ENCODE data around the gene SLC49A4. TPM values are rescaled to one million over a fixed set of nuclear protein-coding genes. Genes with fewer than 3 reads are reported as not detected.

Gene SLC49A4
- total and polyA plus RNA-seq, 3 experiments from 2014 or later, result 1.6 to 2.3 (median 2.1) TPM

DNA sequence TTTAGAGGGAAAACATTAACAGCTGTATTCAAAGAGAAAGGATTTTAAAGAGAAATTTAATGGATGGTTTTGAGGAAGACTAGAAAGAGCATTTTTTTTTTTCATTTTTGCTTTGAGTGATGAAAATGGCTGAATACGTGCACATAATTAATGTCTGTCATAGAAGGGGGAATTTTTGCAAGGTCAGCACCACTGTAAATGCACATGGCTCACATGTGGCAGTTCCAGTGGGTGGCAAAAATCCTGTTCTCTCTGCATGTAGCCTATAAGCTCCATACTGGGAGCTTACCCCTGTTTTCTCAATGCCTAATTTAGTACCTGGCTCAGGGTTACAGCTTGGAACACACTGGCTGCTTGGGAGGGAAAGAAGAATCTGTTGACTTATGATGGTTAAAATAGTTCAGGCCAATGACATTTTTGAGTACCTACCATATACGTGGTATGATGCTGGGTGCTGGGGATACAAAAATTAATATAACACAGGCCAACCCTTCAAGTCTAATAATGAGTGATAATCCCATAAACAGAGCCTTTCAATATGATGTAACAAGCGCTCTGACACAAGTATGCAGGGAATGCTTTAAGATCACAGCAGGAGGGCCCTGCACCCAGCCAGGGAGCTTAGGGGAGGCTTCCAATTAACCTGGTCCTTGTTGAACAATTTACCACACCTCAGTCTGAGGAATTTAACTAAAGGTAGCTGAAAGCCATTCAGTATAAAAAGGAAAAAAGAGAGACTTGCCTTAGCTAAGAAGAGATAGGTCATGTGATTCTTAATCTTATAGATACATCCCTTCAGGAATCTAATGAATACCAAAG lies 34.2 kb upstream of the SLC49A4 start:
- Mint-ChIP-seq H3K27me3 (no peaks in the 10 kb centered on the region), H3K4me1 (peaks cover 0 to 5% (median 1%) of the 10 kb centered on the region in 3 donors), H3K36me3 (peaks cover 0 to 56% (median 26%) of the 10 kb centered on the region in 3 donors), H3K9me3 (no peaks in the 10 kb centered on the region), H3K27ac (peak overlapping the region in 3 of 8 donors; percentile 25 to 34 (median 33)), H3K4me3 (no peak overlapping the region)
- H3K36me3 ChIP-seq (ENCODE audit: insufficient read depth, low read length), result no peaks in the 10 kb centered on the region
- ChIA-PET POLR2A (no interaction called here), CTCF (no interaction called here)
- H3K9me3 ChIP-seq (ENCODE audit: low read length), result no peaks in the 10 kb centered on the region
- H3K27me3 ChIP-seq (ENCODE audit: insufficient read depth, low read length, poor library complexity, severe bottlenecking), result no peaks in the 10 kb centered on the region
- no peaks in the 10 kb centered on the region for H3K4me1 ChIP-seq (ENCODE audit: insufficient read depth, low read length)
- H3K27ac ChIP-seq (ENCODE audit: low read depth, low read length), result no peak overlapping the region
- no peak overlapping the region for H3K4me3 ChIP-seq (ENCODE audit: low read length)
- no peak for DNase-seq

GRCh38 chr3:122766430-122766829 lies 28.4 kb upstream of the SLC49A4 start:
- Histone ChIP-seq H3K4me1 (ENCODE audit: insufficient read depth, low read length) (no peaks in the 10 kb centered on the region), H3K9me3 (ENCODE audit: low read length) (no peaks in the 10 kb centered on the region), H3K36me3 (ENCODE audit: insufficient read depth, low read length) (no peaks in the 10 kb centered on the region), H3K4me3 (ENCODE audit: low read length) (no peak overlapping the region), H3K27me3 (ENCODE audit: insufficient read depth, low read length, poor library complexity, severe bottlenecking) (no peaks in the 10 kb centered on the region), H3K27ac (ENCODE audit: low read depth, low read length) (no peak overlapping the region)
- no peak overlapping the region for H3K4me3 Mint-ChIP-seq
- peaks cover 0 to 2% of the 10 kb centered on the region in 2 donors for H3K27me3 Mint-ChIP-seq
- peaks cover 4 to 65% (median 19%) of the 10 kb centered on the region in 3 donors for H3K36me3 Mint-ChIP-seq
- peaks cover 0 to 1% (median 0%) of the 10 kb centered on the region in 3 donors for H3K4me1 Mint-ChIP-seq
- POLR2A ChIA-PET, result no interaction called here
- CTCF ChIA-PET, result no interaction called here
- H3K27ac Mint-ChIP-seq, result peak overlapping the region in 2 of 8 donors; percentile 11 to 36
- no peak for DNase-seq
- no peaks in the 10 kb centered on the region for H3K9me3 Mint-ChIP-seq

- ChIA-PET POLR2A (no interaction called here), CTCF (no interaction called here)
- Histone ChIP-seq H3K4me3 (ENCODE audit: low read length) (no peak overlapping the region), H3K4me1 (ENCODE audit: insufficient read depth, low read length) (no peaks in the 10 kb centered on the region), H3K9me3 (ENCODE audit: low read length) (no peaks in the 10 kb centered on the region), H3K27ac (ENCODE audit: low read depth, low read length) (no peak overlapping the region), H3K27me3 (ENCODE audit: insufficient read depth, low read length, poor library complexity, severe bottlenecking) (no peaks in the 10 kb centered on the region), H3K36me3 (ENCODE audit: insufficient read depth, low read length) (no peaks in the 10 kb centered on the region)
- peak overlapping the region in 2 of 8 donors; percentile 33 to 38 for H3K27ac Mint-ChIP-seq
- peaks cover 0 to 2% of the 10 kb centered on the region in 2 donors for H3K27me3 Mint-ChIP-seq
- no peaks in the 10 kb centered on the region for H3K9me3 Mint-ChIP-seq
- H3K4me1 Mint-ChIP-seq, result peaks cover 0 to 1% (median 0%) of the 10 kb centered on the region in 3 donors
- H3K4me3 Mint-ChIP-seq, result no peak overlapping the region
- peaks cover 4 to 59% (median 20%) of the 10 kb centered on the region in 3 donors for H3K36me3 Mint-ChIP-seq
- DNase-seq, result no peak
Observed at GRCh38 chr3:122767540-122768372, 27.1 kb upstream of the SLC49A4 start.

DNA sequence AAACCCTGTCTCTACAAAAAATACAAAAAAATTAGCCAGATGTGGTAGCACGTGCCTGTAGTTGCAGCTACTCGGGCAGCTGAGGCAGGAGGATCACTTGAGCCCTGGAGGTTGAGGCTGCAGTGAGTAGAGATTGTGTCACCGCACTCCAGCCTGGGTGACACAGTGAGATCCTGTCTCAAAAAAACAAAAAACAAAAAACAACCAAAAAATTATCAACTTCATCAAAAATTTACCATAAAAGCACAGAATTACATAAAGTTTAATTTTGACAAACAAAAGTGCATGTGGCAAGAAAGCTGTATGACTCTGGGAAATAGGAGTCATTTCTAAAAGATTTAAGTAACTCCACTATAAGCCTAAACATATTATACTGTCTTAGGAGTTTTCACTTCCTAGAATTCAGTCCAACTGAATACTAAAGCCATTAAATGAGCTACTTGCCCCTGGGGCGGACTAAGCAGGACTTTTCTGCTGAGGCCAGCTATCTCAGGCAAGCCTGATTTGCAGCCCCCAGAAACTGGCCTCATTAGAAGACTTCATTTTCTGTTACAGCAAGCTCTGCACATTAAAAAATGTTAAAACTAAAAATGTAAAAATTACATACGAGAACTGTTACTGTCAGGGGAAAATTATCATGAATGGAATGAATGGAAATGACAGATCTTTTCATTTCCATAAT lies 24.2 kb upstream of the SLC49A4 start:
- Histone ChIP-seq H3K27ac (ENCODE audit: low read depth, low read length) (no peak overlapping the region), H3K4me1 (ENCODE audit: insufficient read depth, low read length) (no peaks in the 10 kb centered on the region), H3K9me3 (ENCODE audit: low read length) (no peaks in the 10 kb centered on the region), H3K4me3 (ENCODE audit: low read length) (no peak overlapping the region), H3K36me3 (ENCODE audit: insufficient read depth, low read length) (no peaks in the 10 kb centered on the region), H3K27me3 (ENCODE audit: insufficient read depth, low read length, poor library complexity, severe bottlenecking) (no peaks in the 10 kb centered on the region)
- no peaks in the 10 kb centered on the region for H3K4me1 Mint-ChIP-seq
- ChIA-PET POLR2A (no interaction called here), CTCF (no interaction called here)
- peaks cover 0 to 2% of the 10 kb centered on the region in 2 donors for H3K27me3 Mint-ChIP-seq
- no peaks in the 10 kb centered on the region for H3K9me3 Mint-ChIP-seq
- H3K27ac Mint-ChIP-seq, result peak overlapping the region in 1 of 8 donors; percentile 43
- no peak for DNase-seq
- no peak overlapping the region for H3K4me3 Mint-ChIP-seq
- peaks cover 4 to 57% (median 17%) of the 10 kb centered on the region in 3 donors for H3K36me3 Mint-ChIP-seq

GRCh38 chr3:122772827-122773226 lies 22.0 kb upstream of the SLC49A4 start:
- CTCF ChIA-PET, result no interaction called here

GRCh38 chr3:122773944-122774509 lies 20.8 kb upstream of the SLC49A4 start:
- no peak overlapping the region for H3K4me3 ChIP-seq (ENCODE audit: low read length)
- no peaks in the 10 kb centered on the region for H3K27me3 ChIP-seq (ENCODE audit: insufficient read depth, low read length, poor library complexity, severe bottlenecking)
- Mint-ChIP-seq H3K4me3 (no peak overlapping the region), H3K27ac (peak overlapping the region in 1 of 8 donors; percentile 14), H3K4me1 (no peaks in the 10 kb centered on the region), H3K27me3 (peaks cover 0 to 2% of the 10 kb centered on the region in 2 donors), H3K36me3 (peaks cover 4 to 42% (median 14%) of the 10 kb centered on the region in 3 donors), H3K9me3 (no peaks in the 10 kb centered on the region)
- H3K4me1 ChIP-seq (ENCODE audit: insufficient read depth, low read length), result no peaks in the 10 kb centered on the region
- no peaks in the 10 kb centered on the region for H3K36me3 ChIP-seq (ENCODE audit: insufficient read depth, low read length)
- CTCF ChIA-PET, result no interaction called here
- no peak overlapping the region for H3K27ac ChIP-seq (ENCODE audit: low read depth, low read length)
- POLR2A ChIA-PET, result no interaction called here
- DNase-seq, result no peak
- no peaks in the 10 kb centered on the region for H3K9me3 ChIP-seq (ENCODE audit: low read length)

More at GRCh38 chr3:122772827-122773226, 22.0 kb upstream of the SLC49A4 start:
- Histone ChIP-seq H3K27me3 (ENCODE audit: insufficient read depth, low read length, poor library complexity, severe bottlenecking) (no peaks in the 10 kb centered on the region), H3K27ac (ENCODE audit: low read depth, low read length) (no peak overlapping the region), H3K9me3 (ENCODE audit: low read length) (no peaks in the 10 kb centered on the region), H3K4me3 (ENCODE audit: low read length) (no peak overlapping the region), H3K36me3 (ENCODE audit: insufficient read depth, low read length) (no peaks in the 10 kb centered on the region), H3K4me1 (ENCODE audit: insufficient read depth, low read length) (no peaks in the 10 kb centered on the region)
- H3K36me3 Mint-ChIP-seq, result peaks cover 4 to 50% (median 15%) of the 10 kb centered on the region in 3 donors
- no peaks in the 10 kb centered on the region for H3K4me1 Mint-ChIP-seq
- no peaks in the 10 kb centered on the region for H3K9me3 Mint-ChIP-seq
- no peak overlapping the region for H3K4me3 Mint-ChIP-seq
- no peak for DNase-seq
- peaks cover 0 to 2% of the 10 kb centered on the region in 2 donors for H3K27me3 Mint-ChIP-seq
- no peak overlapping the region for H3K27ac Mint-ChIP-seq
- POLR2A ChIA-PET, result interaction anchor here (0.6 kb wide), 1 partner anchor 220 kb away, joined by 4 read pairs; no protein-coding TSS in a partner anchor

GRCh38 chr3:122774564-122774963 lies 20.3 kb upstream of the SLC49A4 start:
- Mint-ChIP-seq H3K4me1 (no peaks in the 10 kb centered on the region), H3K36me3 (peaks cover 4 to 37% (median 12%) of the 10 kb centered on the region in 3 donors), H3K27me3 (peaks cover 0 to 2% of the 10 kb centered on the region in 2 donors), H3K27ac (no peak overlapping the region), H3K4me3 (no peak overlapping the region), H3K9me3 (no peaks in the 10 kb centered on the region)
- ChIA-PET POLR2A (no interaction called here), CTCF (no interaction called here)
- H3K4me1 ChIP-seq (ENCODE audit: insufficient read depth, low read length), result no peaks in the 10 kb centered on the region
- DNase-seq, result no peak
- H3K27me3 ChIP-seq (ENCODE audit: insufficient read depth, low read length, poor library complexity, severe bottlenecking), result no peaks in the 10 kb centered on the region
- H3K36me3 ChIP-seq (ENCODE audit: insufficient read depth, low read length), result no peaks in the 10 kb centered on the region
- no peaks in the 10 kb centered on the region for H3K9me3 ChIP-seq (ENCODE audit: low read length)
- H3K27ac ChIP-seq (ENCODE audit: low read depth, low read length), result no peak overlapping the region
- H3K4me3 ChIP-seq (ENCODE audit: low read length), result no peak overlapping the region

Data from CD8-positive, alpha-beta memory T cell (primary cell).